ENCODE results near the gene P2RX7.

DNA sequence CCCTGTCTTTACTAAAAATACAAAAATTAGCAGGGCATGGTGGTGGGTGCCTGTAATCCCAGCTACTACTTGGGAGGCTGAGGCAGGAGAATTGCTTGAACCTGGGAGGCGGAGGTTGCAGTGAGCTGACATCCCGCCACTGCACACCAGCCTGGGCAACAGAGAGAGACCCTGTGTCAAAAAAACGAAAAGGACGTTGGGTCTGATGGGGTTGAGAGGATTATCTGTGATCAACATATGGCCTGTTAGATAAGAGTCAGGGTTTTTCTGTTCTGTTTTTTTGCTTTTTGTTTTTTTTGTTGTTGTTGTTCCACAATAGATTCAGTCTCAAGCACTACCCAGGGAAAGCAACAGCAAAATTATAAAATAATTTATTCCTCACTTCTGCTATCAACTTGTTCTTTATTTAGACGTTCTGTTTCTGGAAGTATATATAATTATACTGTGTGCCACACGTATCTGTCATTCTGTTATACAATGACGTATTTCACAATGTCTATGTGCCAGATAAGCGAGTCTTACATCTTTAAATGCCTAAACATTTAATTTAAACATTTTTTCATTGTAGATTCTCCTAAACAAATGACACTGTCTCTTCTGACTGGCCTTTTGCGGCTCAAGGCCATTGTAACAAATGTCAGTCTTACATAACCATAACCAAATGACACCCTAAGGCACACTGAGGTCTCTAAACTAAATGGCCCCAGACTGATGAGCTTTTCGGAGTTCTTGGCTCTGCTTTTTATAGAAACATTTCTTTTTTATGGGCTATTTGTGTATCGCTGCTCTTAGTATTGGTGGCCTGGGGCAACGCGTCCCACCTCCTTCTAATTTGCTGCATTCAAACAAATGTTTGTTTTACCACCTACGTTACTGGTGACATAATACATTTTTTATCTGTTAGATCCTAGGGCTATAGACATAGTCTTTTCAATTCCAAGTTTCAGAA lies 70.0 kb downstream of the P2RX7 start:
- TF ChIP-seq, protein P1, sequence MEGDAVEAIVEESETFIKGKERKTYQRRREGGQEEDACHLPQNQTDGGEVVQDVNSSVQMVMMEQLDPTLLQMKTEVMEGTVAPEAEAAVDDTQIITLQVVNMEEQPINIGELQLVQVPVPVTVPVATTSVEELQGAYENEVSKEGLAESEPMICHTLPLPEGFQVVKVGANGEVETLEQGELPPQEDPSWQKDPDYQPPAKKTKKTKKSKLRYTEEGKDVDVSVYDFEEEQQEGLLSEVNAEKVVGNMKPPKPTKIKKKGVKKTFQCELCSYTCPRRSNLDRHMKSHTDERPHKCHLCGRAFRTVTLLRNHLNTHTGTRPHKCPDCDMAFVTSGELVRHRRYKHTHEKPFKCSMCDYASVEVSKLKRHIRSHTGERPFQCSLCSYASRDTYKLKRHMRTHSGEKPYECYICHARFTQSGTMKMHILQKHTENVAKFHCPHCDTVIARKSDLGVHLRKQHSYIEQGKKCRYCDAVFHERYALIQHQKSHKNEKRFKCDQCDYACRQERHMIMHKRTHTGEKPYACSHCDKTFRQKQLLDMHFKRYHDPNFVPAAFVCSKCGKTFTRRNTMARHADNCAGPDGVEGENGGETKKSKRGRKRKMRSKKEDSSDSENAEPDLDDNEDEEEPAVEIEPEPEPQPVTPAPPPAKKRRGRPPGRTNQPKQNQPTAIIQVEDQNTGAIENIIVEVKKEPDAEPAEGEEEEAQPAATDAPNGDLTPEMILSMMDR (IDR thresholded peaks at IDR 0.05; ENCODE audit: extremely low read depth in 1 of 2, insufficient read depth in 1 of 2, low read depth in 1 of 2, low read length in 2 of 2): no peak
- no peak for TF ChIP-seq POLR2A (IDR thresholded peaks at IDR 0.05; ENCODE audit: low read depth, low read length)
- TF ChIP-seq JUN (IDR thresholded peaks at IDR 0.05; ENCODE audit: borderline replicate concordance, insufficient read depth, insufficient read length, low read depth): no peak
- TF ChIP-seq, protein P2, sequence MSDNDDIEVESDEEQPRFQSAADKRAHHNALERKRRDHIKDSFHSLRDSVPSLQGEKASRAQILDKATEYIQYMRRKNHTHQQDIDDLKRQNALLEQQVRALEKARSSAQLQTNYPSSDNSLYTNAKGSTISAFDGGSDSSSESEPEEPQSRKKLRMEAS (IDR thresholded peaks at IDR 0.05; ENCODE audit: insufficient read depth, insufficient read length): no peak
- TF ChIP-seq EZH2 (IDR thresholded peaks at IDR 0.05; ENCODE audit: borderline replicate concordance, low read depth, low read length, severe bottlenecking): no peak
- no peak for TF ChIP-seq POLR2AphosphoS5 (IDR thresholded peaks at IDR 0.05; ENCODE audit: insufficient read depth, low read depth, low read length)
- TF ChIP-seq GATA2 (IDR thresholded peaks at IDR 0.05; ENCODE audit: insufficient read depth, insufficient read length, low read depth, low read length): no peak
- no peak for TF ChIP-seq FOS (IDR thresholded peaks at IDR 0.05; ENCODE audit: borderline replicate concordance, insufficient read depth, low read length)
- no peak for TF ChIP-seq MYC (IDR thresholded peaks at IDR 0.05; ENCODE audit: low read depth, low read length)

All from endothelial cell of umbilical vein (primary cell).